ENCODE measurements around the gene PABPN1.
"Not testable (repeated sequence)": the region's sequence is repeated elsewhere in the genome, so short reads cannot be mapped to it uniquely, and the experiment has no call there.

PABPN1 gene

DNA sequence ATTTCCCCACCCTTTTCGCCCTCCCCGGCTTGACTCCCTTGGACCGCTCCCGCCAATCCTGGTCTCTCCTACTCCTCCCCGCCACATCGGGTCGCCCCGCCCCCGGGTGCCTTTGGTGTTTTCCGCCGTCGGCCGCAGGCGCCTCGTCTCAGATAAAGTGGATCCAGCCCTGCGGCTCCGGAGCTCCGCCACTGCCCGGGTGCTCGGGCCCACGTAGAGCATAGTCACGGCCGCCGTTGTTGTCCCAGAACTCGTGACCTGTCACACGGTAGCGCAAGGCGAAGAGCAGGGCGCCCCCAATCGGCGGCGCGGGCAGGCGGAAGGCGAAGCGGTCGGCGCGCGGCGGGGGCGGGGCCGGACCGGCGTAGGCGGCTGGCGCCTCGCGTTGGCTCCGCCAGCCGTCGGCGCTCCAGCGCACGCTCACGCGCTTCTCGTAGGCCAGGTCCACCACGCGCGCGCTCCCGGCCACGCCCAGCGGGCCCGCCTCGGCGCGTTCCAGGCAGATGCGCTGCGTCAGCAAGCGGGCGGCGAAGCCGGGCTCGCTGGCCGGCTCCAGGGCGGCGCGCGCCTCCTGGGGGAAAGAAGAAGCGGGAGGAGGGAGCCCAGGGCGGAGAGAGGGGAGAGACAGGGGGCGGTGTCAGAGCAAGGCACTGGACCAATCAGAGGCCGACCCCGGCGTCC lies 19.8 kb upstream of the PABPN1 start:
- DNase-seq (ENCODE audit: low read depth, low spot score) = peak; percentile 99

DNA sequence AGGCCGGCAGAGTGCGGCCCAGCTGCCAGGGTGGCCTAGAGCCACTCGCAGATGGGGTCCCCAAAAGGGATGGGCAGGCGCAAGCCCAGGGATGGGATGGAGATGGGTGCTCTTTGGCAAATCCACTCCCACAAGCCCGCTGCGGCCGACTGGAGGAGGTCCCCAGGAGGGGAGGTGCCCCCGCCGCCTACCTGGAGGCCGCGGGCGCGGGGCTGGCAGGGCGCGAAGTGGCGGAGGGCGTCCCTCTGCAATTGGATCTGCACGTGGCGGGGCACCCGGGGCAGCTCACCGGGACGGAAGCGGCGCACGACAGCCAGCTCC lies 19.3 kb upstream of the PABPN1 start:
- DNase-seq (ENCODE audit: low read depth, low spot score) = no peak

DNA sequence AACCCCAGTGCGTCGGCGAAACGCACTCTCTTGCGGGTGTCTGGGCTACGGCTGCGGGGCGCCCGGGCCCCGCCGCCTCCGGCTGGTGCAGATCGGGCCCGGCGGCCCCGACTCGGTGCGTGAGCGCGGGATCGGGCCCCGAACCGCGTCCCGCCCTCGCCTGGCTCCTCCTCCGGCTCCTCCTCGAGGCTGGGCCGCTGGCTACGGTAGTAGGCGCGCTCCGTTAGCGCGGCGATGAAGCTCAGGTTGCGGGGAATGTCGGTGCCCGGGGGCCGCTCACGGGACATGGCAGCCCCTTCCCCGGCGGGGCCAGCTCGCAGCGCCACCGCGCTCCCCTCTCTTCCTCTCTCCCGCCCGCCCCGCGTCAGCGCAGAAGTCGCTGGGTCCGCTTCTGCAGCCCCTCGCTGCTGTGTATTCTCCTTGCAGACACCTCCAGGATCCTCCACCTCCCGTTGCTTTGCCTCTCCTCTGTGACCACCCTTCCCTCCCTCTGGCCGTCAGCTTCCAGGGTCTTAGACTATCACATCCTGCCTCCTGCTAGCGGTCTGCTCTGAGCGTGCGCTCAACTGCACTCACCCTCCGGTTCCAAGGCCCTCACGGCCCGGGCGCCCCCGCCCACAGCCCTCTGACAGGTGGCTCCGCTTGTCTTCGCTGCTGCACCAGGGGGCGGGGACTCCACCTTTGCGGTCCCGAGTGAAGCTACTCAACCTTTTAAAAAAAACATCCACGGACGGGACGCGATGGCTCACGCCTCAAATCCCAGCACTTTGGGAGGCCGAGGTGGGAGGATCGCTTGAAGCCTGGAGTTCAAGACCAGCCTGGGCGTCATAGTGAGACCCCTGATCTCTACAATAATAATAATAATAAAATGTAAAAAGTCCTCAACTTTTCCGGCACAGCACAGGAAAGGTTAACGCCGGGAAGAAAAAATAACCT lies 18.7 kb upstream of the PABPN1 start, which contains the start of gene PPP1R3E:
PPP1R3E (minus strand) TSS at position 570 of the 936 bp plus-strand sequence; CDS start at position 287, 283 bp downstream.
- DNase-seq (ENCODE audit: low read depth, low spot score) = peak; percentile 69

DNA sequence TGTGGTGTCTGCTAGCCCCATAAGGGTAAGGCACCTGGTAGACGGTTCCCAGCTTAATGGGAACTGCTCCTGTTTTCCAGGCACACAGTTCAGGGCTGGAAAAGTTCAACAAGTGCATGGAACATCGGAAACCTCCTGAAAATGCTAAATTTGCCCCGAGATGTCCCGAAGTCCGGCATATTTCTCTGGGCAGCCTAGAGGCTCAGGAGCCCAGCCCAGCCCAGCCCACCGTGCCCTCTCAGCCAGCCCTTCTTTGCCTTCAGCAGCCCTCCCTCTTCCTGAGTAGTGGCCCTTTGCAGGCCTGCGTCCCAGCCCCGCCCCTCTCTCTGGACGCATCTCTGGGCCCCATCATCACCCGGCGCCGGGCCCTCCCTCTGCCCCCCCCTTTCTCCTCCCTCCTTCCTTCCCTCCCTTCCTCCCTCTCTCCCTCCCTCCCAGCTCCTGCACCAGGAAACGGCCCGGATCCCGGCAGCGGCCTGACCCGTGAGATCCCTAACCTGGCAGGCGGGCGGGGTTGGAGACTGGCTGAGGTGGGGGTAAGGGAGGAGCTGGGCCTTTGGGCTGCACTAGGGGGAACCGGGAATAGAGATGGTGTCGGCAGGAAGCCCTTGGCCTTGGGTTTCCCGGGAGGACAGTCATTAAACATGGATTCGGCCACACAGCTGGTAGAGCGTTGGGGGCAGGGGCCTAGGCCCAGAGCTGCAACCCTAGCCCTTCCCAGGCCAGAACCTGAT lies 14.7 kb upstream of the PABPN1 start, which contains the start of gene BCL2L2:
BCL2L2 (plus strand) TSS at position 422 of the 734 bp plus-strand sequence. CDS start 935 bp downstream, outside the sequence.
- DNase-seq (ENCODE audit: low read depth, low spot score) = peak; percentile 95

DNA sequence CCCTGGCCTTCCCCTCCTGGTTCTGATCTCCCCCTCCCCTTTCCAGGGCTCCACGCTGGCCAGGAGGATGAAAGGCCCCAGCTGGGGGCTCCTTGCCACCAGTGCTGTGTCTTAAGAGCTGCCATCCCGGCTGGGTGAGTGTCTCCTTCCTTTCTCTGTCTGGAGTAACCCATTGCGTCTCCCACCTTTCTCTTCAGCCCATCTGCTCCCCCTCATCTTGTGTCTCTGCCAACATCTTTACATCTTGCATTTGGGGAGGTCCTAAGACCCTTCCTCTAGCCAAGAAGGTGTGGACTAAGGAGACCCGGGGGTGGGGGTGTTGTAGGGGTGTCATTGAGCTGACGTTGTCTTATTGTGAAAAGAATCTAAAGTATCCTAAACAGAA lies 14.1 kb upstream of the PABPN1 start:
- DNase-seq (ENCODE audit: low read depth, low spot score) = no peak

DNA sequence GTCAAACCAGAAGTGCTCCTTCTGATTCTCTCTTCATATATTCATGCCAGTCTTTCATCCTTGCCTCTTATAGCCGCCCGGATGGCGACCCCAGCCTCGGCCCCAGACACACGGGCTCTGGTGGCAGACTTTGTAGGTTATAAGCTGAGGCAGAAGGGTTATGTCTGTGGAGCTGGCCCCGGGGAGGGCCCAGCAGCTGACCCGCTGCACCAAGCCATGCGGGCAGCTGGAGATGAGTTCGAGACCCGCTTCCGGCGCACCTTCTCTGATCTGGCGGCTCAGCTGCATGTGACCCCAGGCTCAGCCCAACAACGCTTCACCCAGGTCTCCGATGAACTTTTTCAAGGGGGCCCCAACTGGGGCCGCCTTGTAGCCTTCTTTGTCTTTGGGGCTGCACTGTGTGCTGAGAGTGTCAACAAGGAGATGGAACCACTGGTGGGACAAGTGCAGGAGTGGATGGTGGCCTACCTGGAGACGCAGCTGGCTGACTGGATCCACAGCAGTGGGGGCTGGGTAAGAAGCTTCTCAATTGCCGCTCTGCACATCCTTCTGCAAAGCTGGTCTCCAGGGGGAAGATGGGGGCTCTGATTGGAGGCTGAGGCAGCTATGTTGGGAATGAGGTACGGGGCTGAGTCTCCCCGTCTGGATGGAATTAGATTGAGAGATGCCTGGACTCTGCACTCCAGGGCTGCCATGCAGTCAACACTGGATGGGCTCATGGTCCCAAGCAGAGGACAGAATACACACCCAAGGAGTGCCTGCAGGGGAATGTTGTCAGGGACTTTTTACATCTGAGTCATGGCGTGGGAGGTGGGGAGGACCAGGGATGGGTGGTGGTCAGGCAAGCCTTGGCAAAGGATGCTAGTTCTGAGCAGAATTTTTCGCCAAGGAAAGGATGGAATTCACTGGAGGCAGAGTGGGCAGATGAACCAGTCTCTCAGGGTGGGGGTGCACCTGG lies 13.3 kb upstream of the PABPN1 start:
- DNase-seq (ENCODE audit: low read depth, low spot score) = no peak

DNA sequence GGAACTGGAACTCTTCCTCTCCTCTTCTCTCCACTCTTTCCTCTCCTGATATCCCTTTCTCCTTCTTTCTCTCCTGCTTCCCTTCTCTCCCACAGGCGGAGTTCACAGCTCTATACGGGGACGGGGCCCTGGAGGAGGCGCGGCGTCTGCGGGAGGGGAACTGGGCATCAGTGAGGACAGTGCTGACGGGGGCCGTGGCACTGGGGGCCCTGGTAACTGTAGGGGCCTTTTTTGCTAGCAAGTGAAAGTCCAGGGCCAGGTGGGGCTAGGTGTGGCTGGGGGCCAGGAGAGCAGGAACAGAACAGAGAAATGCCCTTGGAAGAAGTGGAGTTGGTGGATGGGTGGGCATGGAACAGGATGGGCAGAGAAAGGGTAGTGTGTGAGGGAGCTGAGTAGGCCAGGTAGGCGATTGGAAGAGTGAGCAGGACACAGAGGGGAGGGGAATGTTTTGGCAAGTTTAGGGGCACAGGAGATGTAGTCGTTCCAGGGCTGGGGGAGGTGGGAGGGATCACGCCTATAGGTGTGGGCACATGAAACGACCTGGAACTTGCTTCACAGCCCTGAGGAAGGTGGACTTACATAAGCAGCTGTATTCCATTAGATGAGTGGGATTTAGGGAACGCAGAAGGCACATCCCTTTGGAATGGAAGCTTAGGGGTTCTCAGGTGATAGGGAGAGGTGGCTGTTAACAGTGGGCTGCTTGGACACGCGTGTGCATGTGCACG lies 12.4 kb upstream of the PABPN1 start:
- DNase-seq (ENCODE audit: low read depth, low spot score) = no peak

DNA sequence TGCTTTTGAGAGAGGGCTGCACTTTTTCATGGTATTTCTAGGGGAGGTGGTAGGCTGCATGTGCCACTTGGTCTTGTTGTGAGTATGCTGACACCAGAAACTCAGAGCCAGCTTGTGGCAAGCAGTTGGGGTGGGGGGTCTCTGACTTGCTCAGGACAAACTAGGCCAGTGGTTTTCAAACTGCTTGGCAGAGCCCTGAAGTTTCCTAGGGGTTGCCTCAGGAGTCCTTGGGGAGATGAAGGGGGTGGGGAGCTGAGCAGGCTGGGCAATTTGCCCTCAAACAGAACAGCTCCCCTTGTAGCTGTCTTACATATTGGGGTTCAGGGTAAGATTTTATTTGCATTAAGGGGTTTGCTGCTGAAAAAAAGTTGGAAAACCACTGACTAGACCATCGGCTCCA lies 10.7 kb upstream of the PABPN1 start:
- DNase-seq (ENCODE audit: low read depth, low spot score) = no peak

DNA sequence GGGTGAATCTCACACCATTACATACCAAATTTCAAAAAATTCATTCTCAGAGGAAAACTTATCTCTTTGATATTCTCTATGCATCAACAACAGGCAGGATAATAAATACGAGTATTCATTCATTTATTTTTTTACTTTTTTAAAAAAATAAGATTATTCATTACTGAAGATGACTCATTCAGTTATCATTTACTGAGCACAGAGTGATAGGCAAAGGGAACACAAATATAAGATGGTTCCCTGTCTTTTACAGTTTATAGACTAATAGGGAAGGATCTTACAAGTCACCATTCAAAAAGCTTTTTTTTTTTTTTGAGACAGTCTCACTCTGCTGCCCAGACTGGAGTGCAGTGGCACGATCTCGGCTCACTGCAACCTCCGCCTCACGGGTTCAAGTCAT lies 5.0 kb upstream of the PABPN1 start:
- DNase-seq (ENCODE audit: low read depth, low spot score) = no peak

DNA sequence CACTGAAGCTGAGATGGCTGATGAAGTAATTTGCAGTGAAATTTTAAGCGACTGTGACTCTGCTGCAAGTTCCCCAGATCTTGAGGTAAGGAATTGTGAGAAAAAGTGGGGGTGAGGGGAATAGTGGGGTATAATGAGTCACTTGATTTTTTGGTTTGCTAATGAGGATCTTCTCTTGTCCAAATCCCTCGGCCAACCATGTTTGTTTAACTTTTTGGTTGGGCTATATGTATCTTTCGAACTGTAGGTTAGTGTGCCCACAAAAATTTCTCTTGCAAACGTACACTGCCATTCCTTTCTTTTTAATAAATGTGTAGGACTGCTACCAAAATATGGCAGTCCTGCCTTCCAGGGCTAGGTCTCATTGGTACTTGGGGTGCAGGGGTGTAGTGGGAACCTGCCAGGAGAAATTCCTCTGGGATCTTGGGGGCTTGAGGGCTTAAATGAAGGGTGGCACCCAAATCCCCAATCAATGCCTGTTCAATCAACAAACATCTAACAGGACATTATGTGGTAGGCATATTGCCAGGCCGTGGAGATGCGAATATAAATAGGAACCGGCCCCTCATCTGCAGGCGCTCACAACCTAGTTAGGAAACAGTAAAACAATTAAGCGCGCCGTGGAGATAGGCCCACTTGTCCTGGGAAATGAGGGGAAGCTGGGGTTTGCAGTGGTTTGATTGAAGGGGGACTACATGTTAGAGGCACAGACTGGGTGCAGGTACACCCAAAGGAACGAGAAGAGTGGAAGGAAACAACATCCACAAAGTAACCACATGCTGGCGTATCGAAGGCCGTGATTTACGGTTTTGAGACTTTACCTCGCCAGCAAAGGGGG lies 1.3 kb upstream of the PABPN1 start:
- no peak for DNase-seq (ENCODE audit: low read depth, low spot score)

DNA sequence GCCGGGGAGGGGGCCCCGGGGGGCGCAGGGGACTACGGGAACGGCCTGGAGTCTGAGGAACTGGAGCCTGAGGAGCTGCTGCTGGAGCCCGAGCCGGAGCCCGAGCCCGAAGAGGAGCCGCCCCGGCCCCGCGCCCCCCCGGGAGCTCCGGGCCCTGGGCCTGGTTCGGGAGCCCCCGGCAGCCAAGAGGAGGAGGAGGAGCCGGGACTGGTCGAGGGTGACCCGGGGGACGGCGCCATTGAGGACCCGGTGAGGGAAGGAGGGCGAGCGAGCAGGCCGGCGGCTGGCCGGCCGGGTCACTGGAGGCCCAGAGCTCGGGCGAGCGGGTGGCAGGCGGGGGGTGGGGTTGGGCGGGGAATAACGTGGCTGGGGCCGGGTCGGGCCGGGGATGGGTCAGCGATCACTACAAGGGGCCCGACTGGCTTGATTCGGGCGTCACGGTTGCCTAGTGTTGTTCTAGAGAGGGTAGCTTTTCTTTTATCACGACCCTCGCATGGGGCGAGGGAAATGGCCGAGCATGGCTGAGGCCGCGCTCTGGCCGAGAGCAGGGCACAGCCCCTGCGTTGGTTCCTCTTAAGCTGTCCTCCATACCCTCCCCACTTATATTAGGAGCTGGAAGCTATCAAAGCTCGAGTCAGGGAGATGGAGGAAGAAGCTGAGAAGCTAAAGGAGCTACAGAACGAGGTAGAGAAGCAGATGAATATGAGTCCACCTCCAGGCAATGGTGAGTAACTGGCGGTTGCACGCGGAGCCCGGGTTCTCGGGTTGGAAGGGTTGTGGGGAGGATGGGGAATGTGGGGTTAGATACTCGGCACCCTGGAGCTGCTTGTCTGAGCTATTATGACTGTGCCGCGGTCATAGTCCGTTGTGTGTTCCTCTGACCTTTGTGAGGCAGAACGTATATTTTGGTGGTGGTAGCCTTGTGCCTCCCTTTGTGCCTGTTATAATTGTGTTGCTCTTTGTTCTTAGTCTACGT lies 603 bp downstream of the PABPN1 start:
- DNase-seq (ENCODE audit: low read depth, low spot score) = peak; percentile 45

DNA sequence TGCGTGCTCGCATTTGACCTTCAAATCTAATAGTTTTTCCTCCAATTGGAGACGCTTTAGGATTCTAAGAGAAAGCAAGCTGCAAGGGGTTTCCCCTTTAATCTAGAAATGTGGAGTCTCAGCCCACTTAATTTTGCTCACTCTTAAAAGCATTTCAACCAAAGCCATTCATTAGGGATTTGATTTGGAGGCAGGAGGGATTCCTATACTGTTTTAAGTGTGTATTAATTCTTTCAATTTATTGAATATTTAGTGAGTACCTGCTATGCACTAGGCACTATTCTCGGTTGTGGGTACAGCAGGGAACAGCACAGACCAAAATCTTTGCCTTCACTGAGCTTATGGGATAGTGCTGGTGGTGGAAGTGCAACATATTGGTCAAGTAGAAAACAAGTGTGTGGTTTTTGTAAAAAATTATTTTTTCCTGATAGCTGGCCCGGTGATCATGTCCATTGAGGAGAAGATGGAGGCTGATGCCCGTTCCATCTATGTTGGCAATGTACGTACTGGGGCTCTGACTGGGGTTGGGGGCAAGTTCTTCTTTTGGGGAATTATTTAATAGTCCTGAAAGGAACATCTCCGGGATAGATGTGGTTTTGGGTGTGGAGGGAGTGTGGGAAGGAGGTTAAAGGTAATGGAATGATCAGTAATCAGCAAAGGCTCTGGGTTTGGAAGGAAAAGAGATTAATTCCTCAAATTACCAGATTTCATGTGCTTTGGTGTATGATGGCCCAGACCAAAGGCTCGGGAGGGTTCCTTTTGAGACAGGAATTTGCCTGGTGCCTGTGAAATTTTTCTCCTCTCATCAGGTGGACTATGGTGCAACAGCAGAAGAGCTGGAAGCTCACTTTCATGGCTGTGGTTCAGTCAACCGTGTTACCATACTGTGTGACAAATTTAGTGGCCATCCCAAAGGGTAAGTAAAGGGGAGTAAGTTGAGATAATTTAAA lies 1.6 kb downstream of the PABPN1 start:
- no peak for DNase-seq (ENCODE audit: low read depth, low spot score)

DNA sequence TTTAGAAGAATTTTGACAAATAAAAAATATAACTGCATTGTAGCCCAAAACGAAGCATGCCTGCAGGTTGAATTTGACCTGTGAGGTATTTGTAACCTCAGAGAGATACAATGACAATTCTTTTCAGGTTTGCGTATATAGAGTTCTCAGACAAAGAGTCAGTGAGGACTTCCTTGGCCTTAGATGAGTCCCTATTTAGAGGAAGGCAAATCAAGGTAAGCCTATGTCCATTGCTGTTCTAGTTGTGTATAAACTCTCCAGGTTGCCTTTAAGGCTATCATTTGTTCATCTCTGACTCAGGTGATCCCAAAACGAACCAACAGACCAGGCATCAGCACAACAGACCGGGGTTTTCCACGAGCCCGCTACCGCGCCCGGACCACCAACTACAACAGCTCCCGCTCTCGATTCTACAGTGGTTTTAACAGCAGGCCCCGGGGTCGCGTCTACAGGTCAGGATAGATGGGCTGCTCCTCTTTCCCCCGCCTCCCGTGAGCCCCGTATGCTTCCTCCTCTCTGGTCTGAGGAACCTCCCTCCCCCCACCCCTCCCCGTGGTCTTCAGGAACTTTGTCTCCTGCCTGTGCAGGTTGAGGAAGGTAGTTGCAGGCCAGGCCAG lies 2.7 kb downstream of the PABPN1 start:
- DNase-seq (ENCODE audit: low read depth, low spot score) = no peak

DNA sequence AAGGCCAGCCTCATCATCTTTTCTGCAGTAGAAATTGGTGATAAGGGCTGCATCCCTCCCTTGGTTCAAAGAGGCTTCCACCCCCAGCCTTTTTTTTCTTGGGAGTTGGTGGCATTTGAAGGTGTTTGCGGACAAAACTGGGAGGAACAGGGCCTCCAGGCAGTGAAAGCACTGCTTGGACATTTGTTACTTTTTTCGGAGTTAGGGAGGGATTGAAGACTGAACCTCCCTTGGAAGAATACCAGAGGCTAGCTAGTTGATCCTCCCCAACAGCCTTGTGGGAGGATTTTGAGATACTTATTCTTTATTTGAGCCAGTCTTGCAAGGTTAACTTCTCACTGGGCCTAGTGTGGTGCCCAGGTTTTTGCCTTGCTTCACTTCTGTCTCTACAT lies 3.2 kb downstream of the PABPN1 start:
- DNase-seq (ENCODE audit: low read depth, low spot score) = no peak

DNA sequence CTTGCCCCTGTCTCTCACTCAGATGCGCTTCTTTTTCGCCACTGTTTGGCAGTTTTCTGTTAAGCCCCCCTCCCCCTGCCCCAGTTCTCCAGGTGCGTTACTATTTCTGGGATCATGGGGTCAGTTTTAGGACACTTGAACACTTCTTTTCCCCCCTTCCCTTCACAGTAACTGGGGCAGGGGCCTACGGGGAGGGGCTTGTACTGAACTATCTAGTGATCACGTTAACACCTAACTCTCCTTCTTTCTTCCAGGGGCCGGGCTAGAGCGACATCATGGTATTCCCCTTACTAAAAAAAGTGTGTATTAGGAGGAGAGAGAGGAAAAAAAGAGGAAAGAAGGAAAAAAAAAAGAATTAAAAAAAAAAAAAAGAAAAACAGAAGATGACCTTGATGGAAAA lies 3.7 kb downstream of the PABPN1 start:
- DNase-seq (ENCODE audit: low read depth, low spot score) = no peak

DNA sequence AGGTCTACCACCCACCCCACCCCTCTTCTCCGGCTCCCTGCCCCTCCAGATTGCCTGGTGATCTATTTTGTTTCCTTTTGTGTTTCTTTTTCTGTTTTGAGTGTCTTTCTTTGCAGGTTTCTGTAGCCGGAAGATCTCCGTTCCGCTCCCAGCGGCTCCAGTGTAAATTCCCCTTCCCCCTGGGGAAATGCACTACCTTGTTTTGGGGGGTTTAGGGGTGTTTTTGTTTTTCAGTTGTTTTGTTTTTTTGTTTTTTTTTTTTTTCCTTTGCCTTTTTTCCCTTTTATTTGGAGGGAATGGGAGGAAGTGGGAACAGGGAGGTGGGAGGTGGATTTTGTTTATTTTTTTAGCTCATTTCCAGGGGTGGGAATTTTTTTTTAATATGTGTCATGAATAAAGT lies 4.5 kb downstream of the PABPN1 start:
- DNase-seq (ENCODE audit: low read depth, low spot score) = not testable (repeated sequence)

Data from ELF-1 (cell line).